NCI-H1105 treated with DMSO at 0.1 percent for 48 hours (cell line): Measurements from ENCODE around the gene CAMK2D.

Experiments used
- DNase-seq: peaks from one replicate; lab custom pipeline; 2025; lab: John Stamatoyannopoulos, UW

The CAMK2D gene

DNA sequence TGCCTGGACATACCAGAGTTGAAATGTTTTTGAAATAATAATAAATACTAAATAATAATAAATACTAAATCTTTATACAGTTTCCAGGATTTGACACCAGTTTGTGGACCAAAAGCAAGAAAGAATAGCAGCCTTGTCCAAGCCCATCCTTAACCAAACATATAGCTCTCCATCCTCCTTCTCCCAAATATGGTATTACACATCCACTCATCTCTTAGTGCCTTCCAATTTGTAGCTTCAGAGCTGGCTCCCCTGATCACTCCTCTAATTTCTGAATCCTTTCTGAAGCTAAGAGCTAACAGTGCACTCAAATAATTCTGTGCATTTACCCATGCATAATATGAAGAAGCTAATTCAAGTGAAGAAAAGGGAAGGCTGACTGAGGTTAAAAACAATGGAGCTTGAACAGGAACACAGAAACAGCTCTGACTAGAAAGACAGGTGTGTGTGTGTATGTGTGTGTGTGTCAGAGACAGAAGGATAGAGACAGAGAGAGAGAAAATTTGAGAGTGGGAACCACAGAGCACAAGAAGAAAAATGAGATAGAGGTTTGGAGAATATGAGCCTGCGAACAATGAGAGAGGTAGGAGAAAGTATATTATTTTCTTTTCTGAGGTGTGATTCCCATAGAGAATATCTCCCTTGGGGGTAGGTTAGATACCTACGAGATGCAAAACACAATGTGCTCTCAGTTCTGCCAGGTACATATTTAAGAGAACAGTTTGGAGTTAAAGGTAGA lies 123.5 kb downstream of the CAMK2D start:
- DNase-seq, result no peak

DNA sequence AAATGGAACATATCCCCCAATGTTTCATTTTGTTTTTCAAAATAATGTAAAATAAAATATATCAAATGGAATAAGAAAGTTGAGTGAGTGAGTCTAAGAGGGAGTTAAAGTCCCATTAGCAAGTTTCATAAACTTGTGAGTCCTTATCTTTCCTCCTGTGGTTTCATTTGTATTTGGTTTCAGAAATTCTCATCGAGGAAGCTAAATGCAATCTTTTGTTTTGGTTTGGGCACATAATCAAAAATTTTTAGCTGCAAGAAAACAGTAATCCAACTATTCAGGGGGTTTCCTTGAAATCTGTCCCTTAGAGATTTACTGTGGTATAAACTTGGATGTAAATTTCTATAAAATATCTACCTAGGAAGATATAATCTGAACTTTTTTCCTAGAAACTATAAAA lies 124.2 kb downstream of the CAMK2D start:
- no peak for DNase-seq

DNA sequence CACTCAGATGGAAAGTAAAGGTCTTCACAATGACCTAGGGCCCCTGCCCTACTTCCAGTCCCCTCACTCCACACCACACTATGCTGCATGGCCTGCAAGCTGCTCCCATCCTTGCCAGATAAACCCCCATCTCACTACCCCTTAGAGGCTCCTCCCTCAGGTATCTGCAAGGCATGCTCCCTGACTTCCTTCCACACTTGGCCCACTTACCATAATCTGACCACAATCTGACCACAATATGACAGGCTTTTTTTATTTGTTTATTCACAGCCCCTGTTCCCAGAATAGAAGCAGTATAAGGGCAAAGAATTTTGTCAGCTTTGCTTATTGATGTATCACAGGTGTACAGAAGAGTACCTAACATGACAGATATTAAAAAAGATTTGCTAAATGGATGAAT lies 124.7 kb downstream of the CAMK2D start:
- no peak for DNase-seq

DNA sequence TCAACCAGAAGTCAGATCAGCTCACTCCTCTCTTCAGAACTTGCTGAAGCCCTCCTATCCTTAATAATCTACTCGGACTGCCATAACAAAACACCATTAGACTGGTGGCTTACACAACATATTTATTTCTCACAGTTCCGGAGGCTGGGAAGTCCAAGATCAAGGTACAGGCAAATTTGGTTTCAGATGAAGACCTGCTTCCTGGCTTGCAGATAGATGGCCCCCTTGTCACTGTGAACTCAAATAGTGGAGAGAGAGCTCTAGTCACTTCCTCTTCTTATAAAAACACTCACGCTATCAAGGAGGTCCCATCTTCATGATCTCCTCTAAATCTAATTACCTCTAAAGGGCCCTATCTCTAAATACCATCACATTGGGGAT lies 125.1 kb downstream of the CAMK2D start:
- no peak for DNase-seq

DNA sequence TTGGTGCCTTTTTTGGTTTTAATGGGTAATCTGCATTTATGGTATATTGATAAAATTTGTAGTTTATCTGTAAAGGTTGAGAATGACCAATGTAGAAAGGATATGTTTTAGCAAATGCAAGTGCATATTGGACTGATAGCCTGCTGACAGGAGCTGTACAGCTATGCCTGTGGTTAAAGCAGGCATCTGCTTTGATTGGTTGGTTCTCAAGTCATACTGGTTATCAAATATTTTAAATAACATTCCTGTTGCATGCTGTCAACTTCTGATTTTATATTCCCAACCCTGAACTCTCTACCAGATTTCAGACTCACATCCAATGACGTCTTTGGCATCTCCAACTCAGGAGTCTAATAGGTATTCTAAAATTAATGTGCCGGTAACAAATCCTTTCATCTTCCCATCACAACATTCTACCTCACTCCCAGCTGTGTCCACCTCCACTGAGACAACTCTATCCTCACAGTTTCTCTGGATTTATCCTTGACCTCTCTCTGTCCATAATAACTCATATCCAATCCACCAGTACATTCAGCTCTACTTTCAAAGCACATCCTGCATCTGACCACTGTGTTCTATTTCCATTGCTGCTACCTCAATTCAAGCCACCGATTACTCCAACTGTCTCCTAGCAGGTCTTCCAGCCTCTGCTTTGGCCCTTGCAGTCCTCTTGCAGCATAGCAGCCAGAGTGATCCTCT lies 125.7 kb downstream of the CAMK2D start:
- no peak for DNase-seq

DNA sequence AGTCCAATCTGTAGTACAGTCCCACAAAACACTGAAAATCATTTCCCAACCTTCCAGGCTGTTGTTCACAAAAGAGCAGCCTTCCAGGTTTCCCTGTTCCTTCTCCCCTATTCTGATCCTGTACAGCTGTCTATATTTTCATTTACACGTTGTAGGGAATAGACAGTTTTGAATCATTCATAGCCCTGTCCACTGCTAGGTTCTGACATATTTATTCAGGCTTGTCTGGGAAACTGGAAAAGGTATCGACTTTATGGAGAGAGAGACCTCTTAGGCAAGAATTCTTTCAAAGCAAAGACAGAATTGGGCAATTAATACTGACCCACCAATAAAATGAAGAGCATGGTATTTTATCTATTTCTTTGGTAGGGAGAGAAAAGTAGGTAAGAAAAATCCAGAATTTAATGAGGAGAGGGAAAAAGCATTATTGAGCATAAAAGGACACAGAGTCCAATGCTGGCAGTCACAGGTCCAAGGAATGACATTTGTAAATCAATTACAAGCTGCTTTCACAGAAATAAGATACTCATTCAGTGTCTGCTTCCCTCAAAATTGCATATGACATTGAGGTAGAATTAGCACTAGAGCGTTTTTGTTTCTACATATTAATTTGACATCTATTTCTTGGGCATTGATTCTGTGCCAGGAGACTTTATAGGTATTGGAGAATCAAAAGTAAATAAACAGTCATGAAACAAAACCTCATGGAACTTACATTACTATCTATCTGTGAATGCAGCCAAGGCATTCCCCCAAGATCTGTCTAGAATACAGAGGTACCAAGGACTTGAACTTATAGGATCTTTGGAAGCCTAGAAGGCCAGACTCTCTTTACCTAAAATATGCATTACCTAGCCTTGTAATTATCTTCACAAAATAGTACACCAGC lies 127.2 kb downstream of the CAMK2D start:
- DNase-seq, result no peak

DNA sequence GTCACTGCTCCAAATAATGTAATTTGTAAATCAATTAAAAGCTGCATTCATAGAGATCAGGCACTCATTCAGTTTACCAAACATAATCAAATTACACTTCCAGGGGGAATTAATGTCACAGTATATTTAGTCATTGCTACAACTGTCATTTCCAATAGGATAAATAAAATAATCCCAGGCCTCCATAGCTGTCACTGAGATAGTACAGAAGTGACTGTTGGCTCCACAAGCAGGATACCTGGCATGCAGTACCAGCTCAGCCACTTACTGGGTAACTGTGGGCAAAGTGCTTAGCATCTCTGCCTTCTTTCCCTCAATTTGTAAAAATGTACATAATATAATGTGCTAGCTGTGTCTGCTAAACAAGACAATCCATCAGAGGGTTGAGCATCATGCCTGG lies 128.1 kb downstream of the CAMK2D start:
- DNase-seq, result peak; percentile 2

DNA sequence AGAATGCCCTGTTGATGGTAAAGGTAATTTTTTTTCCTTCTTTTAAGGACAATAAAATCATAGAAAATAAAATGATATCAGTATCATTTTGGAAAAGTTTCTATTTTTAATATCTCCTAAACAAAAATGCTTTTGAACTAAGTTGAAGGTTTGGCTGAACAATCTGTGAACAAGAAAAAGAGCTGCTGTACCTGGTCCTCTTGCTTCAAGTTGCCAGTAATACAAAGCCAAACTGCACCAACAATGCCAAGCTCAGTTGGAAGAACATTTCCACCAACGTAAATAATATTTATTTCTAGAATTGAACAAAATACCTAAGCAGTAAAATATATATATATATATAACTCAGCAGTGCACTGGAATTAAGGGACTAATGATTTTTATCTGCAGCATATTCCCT lies 132.8 kb downstream of the CAMK2D start:
- DNase-seq, result no peak

DNA sequence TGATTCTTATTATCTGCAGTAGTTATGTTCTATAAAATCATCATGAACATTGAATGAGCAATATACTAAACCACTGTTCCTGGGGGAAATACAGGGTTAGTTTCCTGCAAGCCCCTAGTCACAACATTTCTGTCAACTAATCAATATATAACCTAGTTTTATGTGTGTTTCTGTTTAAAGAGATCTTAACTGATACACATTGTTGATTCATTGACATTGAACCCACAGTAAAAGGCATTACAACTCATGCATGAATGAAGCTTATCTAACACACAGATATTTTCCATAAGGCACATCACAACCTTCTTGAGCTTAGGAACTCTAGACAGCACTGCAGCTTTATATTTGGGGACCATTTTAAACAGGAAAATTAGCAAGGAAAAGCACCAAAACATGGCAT lies 134.2 kb downstream of the CAMK2D start:
- no peak for DNase-seq

DNA sequence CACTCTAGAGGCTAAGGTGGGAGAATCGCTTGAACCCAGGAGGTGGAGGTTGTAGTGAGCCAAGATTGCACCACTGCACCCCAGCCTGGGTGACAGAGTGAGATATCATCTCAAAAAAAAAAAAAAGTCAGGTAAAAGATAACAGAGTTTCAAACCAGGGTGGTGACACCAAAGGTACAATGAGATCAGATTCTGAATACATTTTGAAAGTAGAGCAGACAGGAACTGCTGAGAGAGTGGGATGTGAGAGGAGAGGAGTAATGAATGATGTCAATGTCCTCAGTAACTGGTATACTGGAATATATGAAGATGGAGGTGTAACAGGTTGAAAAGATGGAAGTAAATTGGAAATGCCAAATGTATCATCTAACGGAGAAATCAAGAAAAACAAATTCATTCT lies 135.6 kb downstream of the CAMK2D start:
- no peak for DNase-seq

DNA sequence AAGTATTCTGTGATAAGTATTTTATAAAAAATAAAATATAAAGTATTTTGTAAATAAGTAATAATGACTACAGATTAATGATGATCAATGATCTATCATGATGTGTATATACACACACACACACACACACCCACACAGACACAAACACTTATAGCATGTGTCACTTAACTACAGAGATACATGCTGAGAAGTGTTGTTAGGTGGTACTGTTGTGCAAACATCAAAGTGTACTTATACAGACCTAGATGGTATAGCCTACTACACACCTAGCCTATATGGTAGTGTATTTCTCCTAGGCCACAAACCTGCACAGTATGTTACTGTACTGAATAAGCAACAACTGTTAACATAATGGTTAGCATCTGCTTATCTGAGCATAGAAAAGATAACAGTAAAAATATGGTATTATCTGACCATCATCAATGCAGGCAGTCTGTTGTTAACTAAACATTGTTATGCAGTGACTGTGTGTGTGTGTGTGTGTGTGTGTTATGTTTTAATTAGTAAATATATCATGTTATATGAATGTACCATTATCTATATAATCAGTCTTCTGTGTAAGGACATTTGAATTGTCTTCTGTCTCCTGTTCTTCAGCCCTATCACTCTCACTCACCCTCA lies 138.2 kb downstream of the CAMK2D start:
- no peak for DNase-seq

DNA sequence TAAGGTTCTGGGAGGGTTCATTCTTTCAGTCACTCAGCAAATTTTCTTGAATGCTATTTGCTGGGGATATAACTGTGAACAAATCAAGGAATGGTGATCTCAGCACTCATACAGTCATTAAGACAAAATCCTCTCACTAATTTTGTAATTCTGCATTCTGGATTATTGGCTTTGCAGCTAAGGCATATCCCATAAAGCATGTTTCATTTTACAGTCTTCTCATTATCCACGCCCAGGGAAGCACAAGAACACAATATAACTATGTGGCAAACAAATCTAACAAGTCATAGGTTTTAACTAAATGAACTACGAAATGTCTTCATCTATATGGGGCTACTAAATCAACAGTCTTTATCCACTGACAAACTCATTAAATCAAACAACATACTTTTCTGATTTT lies 139.9 kb downstream of the CAMK2D start:
- no peak for DNase-seq

DNA sequence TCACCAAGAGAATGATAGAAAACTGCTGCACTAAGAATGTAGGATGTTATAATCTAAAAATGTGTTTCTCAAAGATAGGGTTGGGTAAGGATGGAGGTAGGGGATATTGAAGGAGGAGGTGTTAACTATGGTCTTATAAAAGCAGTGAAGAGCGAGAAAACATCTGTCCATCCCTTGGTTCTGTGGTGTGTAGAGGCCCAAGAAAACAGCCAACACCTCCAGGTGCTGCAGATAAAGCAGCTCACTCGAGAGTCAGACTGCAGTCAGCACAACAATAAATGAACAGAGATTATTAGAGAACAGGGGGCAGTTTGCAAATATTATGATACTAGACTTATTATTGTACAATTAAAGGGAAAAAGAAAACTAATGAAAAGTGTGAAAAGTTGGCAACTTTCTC lies 141.5 kb downstream of the CAMK2D start:
- no peak for DNase-seq

DNA sequence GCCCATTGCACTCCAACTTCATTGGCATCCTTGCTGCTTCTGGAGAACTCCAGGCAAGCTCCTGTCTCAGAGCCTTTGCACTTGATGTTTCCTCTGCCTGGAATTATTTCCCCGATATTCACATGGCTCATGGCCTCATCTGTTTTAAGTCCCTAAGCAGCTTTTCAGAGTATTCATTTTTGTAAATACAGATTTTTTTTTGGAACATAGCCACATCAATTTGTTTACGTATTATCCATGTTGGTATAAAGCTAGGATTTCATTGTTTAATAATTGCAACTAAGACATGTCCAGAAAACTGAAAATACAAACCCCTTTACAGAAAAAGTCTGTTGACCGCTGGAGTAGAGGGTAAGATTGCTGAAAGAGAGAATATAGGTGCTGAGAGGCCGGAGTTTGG lies 142.0 kb downstream of the CAMK2D start:
- DNase-seq, result no peak

DNA sequence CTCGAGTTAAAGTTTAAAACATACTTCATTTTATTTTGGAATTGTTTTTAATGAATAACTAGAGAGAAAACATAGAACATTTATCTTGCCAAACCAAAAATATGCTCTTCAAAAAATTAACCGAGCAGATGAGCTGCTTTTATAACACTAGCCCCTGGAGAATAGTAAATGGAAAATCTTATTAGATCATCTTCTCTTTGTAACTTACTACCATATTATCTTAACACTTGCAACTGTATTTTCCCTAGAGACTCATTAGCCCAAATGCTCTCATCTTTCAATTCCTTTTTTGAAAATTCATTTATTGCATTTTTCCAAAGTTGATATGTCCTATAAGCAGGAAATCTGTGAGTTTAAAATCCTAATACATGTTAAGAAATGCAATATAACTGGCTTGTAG lies 143.3 kb downstream of the CAMK2D start:
- DNase-seq, result no peak

DNA sequence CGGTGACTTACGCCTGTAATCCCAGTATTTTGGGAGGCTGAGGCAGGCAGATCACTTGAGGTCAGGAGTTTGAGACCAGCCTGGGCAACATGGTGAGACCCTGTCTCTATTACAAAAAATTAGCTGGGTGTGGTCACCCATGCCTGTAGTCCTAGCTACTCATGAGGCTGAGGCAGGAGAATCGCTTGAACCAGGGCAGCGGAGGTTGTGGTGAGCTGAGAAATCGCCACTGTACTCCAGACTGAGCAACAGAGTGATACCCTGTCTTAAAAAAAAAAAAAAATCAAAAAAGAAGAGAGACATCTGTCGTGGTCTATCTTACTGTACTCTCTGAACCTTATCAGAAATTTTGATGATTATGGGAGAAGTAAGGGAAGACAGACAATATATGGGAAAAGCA lies 144.3 kb downstream of the CAMK2D start:
- DNase-seq, result no peak

DNA sequence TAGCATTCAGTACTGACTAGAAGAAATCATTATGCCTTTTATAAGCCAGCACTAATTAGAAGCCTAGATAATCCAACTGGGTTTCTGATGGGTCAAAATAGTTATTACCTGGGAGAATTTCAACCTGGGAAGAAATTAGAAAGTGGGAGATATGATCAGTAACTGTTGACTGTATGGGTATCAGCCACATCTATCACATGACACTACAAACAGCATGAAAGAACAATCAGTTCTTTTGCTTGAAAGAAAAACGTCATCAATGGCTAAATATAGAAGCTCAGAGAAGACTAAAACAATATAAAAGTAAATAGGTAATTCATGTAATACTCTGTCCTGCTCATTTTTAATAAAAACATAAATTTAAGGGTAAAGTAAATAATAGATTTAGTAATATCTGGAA lies 145.1 kb downstream of the CAMK2D start:
- DNase-seq, result no peak

DNA sequence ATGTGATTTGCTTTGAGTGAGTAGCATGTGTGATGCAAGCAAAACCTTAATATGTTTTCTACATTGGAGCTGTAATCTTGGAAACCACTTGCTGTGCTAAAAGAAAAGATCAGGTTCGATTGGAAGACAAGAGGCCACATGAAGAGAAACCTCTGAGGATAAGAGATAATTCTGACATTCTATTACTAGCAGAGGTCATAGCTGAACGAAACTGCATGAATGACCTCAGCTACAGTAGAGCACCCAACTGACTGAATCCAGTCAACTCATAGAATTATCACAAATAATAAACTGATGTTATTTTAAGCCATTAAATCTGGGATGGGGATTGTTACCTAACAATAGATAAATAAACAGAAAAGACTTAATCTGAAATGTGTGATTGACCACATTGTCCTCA lies 147.1 kb downstream of the CAMK2D start:
- DNase-seq, result no peak

DNA sequence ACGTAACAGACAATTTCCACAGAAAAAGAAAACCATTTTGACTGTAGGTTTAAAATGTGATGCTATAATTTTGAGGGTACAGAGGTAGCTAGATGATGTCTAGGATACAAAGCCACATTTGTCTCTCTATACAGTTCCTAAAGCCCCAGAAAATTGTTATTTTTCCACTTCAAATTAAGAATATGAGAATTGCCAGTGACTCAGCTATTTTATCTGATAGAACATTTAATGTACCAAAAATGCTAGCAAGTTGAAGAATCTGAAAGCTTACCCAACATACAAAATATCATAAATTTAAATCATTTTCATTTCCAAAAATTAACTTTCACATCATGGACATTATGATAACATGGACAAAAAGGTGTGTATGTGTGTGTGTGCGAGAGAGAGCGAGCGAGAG lies 148.0 kb downstream of the CAMK2D start:
- DNase-seq, result no peak

DNA sequence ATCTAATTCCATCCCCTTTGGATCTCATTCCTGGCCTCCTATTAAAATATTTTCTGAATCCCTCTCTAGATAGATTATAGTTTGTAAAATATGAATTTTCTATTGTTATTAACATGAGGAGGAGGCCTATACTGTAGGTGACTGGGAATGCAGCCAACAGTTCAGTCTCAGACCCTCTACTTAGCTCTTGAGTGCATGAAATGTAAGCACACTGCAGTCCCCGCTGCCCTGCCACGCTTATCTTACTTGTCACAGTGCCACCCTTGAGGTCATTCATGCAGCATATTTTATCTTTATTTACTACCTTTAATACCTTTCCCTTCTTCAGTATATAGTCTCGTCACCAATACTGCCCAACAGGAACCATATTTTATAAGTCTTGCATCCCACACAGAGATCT lies 151.0 kb downstream of the CAMK2D start:
- DNase-seq, result peak; percentile 62

DNA sequence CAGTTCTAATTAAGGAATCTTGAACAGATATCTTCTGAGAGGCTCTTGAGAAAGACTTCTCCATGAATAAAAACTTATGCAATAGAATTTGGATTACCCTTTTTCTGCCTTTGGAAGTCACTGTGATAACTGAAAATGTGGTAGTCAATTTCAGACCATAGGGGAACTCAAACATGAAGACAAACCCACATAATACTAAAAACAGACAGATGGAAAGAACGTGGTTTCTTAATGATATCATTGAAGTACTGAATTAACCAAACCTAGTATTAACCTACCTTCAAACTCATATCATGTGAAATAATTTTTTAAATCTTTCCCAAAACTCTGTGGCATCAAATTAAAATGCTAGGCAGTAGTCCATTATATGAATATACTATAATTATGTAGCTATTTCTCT lies 153.5 kb downstream of the CAMK2D start:
- DNase-seq, result no peak

DNA sequence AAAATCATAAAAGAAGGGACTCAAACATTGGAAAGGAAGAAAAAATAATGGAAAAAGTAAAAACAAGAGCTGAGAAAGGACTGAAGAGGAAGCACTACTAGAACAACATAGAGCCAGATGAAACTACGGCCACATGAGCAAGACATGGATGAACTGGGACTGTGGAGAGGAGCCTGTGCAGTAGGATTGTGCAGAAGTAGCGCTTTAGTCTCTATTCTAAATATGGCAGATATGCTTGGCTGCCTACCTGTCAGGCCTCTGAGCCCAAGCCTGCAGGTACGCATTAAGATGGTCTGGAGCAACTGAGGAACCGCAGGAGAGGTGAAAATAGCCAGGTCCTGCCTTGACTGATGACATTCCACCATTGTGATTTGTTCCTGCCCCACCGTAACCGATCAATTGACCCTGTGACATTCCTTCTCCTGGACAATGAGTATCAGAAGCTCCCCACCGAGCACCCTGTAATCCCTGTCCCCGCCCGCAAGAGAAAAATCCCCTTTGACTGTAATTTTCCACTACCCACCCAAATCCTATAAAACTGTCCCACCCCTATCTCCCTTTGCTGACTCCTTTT lies 154.3 kb downstream of the CAMK2D start:
- DNase-seq, result no peak
